NT2/D1 (cell line): ENCODE measurements around the gene RRP36.

ENCODE experiments used
- DNase-seq: peaks from one replicate; pipeline ENCODE4 v3.0.0-alpha.2; 2011; ENCODE audit warnings: low read depth, low spot score
- H3K27me3 ChIP-seq: 2 replicates; pipeline ENCODE4 v1.6.0; 2011; ENCODE audit warnings: mild to moderate bottlenecking; ENCODE audit not compliant: insufficient read length, insufficient read depth
- H3K36me3 ChIP-seq: 2 replicates; pipeline ENCODE4 v1.6.1; 2011; ENCODE audit warnings: mild to moderate bottlenecking, low read length, mixed read lengths; ENCODE audit not compliant: insufficient read depth, insufficient read length
- H3K4me1 ChIP-seq: 2 replicates; pipeline ENCODE4 v1.5.1; 2011; ENCODE audit not compliant: insufficient read depth, insufficient read length
- H3K4me3 ChIP-seq: 2 replicates; pipeline ENCODE4 v1.5.1; 2011; ENCODE audit warnings: low read depth; ENCODE audit not compliant: insufficient read length
- H3K9ac ChIP-seq: 2 replicates; pipeline ENCODE4 v1.6.0; 2011; ENCODE audit warnings: low read depth; ENCODE audit not compliant: insufficient read length
- H3K9me3 ChIP-seq: 2 replicates; pipeline ENCODE4 v1.5.1; 2011; ENCODE audit warnings: mild to moderate bottlenecking, low read length; ENCODE audit not compliant: insufficient read depth
- SUZ12 ChIP-seq: IDR thresholded peaks from 2 replicates; pipeline ENCODE4 v1.6.1; 2011; ENCODE audit not compliant: insufficient read length, insufficient read depth; ENCODE audit errors: extremely low read depth
- YY1 ChIP-seq: IDR thresholded peaks from 2 replicates; pipeline ENCODE4 v1.6.1; 2011; ENCODE audit not compliant: insufficient read length, insufficient read depth
- ZNF274 ChIP-seq: IDR thresholded peaks from 2 replicates; pipeline ENCODE4 v1.6.1; 2011; ENCODE audit warnings: mild to moderate bottlenecking, low read depth, low read length

Gene RRP36

DNA sequence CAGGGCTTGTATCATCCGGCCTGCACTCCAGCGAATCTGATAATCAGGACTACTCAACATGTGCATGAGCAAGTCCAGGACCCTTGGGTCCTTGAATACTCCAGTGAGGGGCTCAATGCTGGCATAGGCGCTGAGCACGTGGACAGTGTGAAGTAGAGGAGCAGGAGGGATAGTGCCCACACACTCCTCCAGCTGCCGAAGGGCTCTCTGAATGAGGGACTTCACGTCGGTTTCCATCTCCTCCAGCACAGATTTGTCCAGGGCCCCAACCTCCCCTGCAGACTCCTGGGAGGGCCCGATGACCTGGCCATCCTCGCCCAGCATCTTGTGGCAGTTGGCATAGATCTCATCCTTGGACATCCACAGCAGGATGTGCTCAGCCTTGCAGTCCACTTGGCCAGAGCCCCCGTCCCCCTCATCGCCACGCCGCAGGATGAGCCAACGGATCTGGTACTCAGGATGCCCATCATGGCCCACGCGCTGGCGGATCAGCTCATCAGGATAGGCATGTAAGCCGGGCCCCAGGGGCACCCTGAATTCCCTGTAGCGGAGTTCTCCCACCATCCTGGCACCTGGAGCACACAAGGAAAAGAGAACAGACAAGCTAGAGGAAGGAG, 30.9 kb downstream of the RRP36 start:
- peak overlapping the region; percentile 83 for H3K4me3 ChIP-seq
- no peaks in the 10 kb centered on the region for H3K9me3 ChIP-seq
- H3K27me3 ChIP-seq: no peaks in the 10 kb centered on the region
- TF ChIP-seq SUZ12 (no peak), YY1 (no peak), ZNF274 (no peak)
- H3K36me3 ChIP-seq: peaks cover 78% of the 10 kb centered on the region
- no peak for DNase-seq
- H3K4me1 ChIP-seq: peaks cover 4% of the 10 kb centered on the region
- peak overlapping the region; percentile 96 for H3K9ac ChIP-seq

DNA sequence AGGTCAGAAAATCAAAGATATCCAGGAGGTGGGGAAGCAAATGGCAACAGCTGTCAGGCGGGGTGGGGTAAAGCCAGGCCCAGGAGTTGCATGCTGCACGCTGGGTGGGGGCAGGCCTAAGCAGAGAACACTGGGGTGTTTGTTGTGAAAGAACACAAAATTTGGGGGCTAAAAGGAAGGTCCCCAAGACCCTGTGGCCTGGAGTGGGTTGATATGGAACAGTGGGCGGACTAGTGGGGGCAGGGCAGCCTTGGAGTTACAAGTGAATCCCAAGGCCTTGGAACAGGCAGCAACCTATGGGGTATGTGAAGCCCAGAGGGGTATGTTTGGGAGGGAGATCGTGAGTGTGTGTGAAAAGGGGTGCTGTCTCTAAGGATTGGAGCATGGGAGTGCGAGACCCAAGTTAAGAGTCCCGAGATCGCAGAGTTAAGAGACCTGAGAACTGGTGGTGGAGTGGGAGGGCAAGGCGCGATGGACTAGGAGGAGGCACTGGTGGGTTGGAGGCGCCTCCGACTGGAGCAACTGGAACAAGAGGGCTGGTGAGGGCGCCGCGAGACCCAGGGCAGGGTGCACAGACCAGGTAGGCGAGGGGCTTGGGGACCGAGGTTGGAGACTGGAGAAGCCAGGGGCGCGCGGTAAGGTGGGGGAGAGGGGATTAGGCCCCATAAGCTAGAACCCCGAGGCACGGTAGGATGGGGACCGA, 31.6 kb downstream of the RRP36 start:
- peak overlapping the region; percentile 96 for H3K9ac ChIP-seq
- TF ChIP-seq YY1 (no peak), SUZ12 (no peak), ZNF274 (no peak)
- peak overlapping the region; percentile 83 for H3K4me3 ChIP-seq
- DNase-seq: no peak
- H3K4me1 ChIP-seq: peaks cover 4% of the 10 kb centered on the region
- H3K9me3 ChIP-seq: no peaks in the 10 kb centered on the region
- H3K36me3 ChIP-seq: peaks cover 78% of the 10 kb centered on the region
- no peaks in the 10 kb centered on the region for H3K27me3 ChIP-seq

DNA sequence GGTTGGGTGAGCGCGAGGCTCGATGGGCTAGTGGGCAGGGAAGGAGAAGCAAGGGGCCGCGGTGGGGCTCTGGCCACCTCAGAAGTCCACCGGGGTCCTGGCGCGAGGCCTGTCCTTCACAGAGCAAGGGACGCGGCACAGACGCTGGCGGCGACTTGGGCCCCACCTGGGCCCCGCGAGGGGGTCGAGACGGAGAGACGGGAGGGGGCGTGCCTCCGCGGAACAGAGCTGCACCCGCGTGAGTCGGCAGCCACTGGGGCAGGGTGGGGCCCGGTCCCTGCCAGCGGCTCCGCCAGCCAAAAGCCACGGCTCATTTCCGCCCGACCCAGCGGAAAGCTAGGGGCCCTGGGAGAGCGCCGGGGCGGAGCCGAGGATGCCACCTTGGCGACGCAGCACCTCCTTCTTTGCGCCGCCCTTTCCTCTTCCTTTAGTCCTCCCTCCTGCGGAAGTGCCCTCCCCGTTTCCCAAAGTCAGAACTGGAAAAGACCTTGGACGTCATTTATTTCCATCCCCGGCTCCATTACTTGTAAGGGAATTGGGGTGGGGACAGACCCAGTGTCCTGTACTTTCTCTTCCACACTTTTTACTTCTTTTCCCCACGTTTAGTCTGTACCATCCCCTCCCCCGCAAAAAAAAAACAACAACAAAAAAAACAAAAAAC, 32.3 kb downstream of the RRP36 start, which contains the start of gene CUL7:
Gene CUL7 (minus strand): TSS at position 307 of the 661 bp plus-strand sequence. CDS start 1,063 bp downstream, outside the sequence.
- no peak for TF ChIP-seq ZNF274
- TF ChIP-seq YY1: no peak
- no peak for TF ChIP-seq SUZ12
- Histone ChIP-seq H3K9ac (peak within 1 kb of the TSS; percentile 96), H3K4me3 (peak within 1 kb of the TSS; percentile 83), H3K36me3 (peaks cover 77% of the 10 kb centered on the region), H3K9me3 (no peaks in the 10 kb centered on the region), H3K27me3 (no peaks in the 10 kb centered on the region), H3K4me1 (peaks cover 4% of the 10 kb centered on the region)
- DNase-seq: no peak

DNA sequence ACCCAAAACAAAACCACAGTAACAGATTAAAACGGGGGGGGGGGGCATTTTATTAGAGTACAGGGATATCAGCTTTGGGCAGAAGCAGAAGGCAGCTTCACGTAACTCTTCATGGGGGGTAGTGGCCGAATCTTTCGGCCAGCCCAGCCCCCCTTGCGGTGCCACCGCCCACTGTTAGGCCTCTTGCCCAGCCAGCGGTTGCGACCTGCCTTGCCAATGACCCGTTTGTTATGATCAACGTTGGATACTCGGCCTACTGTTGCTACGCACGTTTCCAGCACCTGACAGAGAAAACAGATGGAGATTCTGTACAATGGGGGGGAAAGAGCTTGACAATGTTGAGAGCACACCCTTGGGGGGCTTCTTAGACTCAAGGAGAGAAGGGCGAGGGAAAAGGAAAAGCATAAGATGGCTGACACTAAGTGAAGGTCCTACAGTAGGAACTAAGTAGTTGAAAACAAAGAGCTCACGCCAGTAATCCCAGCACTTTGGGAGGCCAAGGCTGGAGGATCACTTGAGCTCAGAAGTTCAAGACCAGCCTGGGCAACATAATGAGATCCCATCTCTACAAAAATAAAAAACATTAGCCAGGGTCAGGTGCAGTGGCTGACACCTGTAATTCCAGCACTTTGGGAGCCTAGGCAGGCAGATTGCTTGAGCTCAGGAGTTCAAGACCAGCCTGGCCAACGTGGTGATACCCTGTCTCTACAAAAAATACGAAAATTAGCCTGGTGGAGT, 33.0 kb downstream of the RRP36 start:
- DNase-seq: no peak
- H3K9ac ChIP-seq: no peak overlapping the region

DNA sequence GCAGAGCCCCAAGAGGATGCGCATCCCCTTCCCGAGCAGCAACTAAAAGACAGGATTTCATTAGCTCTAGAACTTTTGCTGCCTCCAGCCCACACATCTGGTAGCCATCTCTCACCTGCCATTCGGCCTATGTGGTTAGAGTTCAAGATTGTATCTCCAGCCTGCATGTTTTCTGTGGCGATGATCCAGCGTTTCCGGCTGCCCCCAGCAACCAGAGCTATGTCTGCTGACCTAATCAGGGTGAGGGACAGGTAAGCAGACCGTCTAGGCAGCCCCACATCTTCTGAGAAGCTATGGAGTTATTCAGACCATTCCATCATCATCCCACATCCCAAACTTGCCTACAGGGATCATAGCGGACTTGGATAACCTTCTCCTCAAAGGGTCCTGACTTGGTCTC, 34.5 kb downstream of the RRP36 start:
- Histone ChIP-seq H3K4me1 (peaks cover 3% of the 10 kb centered on the region), H3K4me3 (no peak overlapping the region), H3K27me3 (no peaks in the 10 kb centered on the region), H3K36me3 (peaks cover 56% of the 10 kb centered on the region), H3K9me3 (no peaks in the 10 kb centered on the region), H3K9ac (no peak overlapping the region)
- DNase-seq: no peak
- TF ChIP-seq SUZ12 (no peak), ZNF274 (no peak), YY1 (no peak)

More for the DNA sequence above, 33.0 kb downstream of the RRP36 start:
- no peak overlapping the region for H3K4me3 ChIP-seq
- TF ChIP-seq YY1 (no peak), SUZ12 (no peak), ZNF274 (no peak)
- no peaks in the 10 kb centered on the region for H3K9me3 ChIP-seq
- H3K36me3 ChIP-seq: peaks cover 71% of the 10 kb centered on the region
- peaks cover 4% of the 10 kb centered on the region for H3K4me1 ChIP-seq
- H3K27me3 ChIP-seq: no peaks in the 10 kb centered on the region

DNA sequence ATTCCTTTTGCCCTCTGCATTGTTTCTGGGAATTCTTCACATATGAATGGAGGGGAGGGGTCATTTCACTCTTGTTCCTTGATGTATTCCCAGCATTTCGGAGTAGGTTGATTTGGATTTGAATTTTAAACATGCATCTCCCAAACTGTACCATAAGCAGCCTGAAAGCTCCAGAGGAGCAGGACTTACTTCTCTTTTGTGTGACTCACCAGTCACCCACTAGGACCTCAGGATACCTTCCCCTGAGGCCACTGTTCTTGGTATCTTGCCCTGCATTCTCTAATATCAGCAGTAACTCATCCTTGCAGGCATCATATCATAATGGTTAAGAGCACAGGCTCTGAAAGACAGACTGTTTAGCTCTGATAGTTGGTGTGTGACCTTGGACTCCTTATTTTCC, 37.1 kb downstream of the RRP36 start:
- H3K4me3 ChIP-seq: peak overlapping the region; percentile 92
- H3K27me3 ChIP-seq: no peaks in the 10 kb centered on the region
- H3K36me3 ChIP-seq: peaks cover 47% of the 10 kb centered on the region
- no peak for DNase-seq
- peak overlapping the region; percentile 90 for H3K9ac ChIP-seq
- no peaks in the 10 kb centered on the region for H3K9me3 ChIP-seq
- TF ChIP-seq YY1 (no peak), ZNF274 (no peak), SUZ12 (no peak)
- no peaks in the 10 kb centered on the region for H3K4me1 ChIP-seq
